ENCODE measurements around the gene DAAM1.

DAAM1 gene

DNA sequence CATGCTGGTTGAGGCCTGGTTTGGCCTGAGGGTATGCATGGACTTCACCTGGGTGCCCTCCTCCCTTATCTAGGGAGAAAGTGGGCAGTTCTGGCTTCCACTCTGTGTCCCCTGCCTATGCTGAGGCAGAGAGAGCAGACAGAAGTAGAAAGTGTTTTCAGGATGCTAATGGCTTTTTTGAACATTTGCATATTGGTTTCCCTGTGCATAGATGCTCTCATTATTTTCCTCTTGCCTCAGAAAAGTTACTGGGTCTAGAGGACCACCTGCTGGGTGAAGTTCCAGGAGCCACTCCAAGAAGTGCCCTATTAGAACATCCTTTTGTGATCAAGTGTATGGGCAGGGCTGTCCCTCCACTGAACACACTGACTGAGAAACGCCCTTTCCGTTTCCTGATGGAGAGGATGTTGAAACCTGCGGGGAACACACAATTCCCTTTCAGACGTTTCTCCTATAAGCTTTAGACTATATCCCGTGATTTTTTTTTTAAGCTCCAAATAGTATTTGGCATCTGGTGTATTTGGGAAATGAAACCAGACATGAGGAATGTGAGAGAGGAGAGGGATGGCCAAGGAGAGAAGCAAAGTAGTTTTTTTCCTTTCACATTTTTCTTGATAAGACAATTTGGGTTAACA, 66.6 kb downstream of the DAAM1 start:
- DNase-seq (ENCODE audit: low read depth in 2 of 2) = no peak

- no peak for DNase-seq (ENCODE audit: low read depth in 2 of 2)
Observed at GRCh38 chr14:59256331-59256730, 67.9 kb downstream of the DAAM1 start.

GRCh38 chr14:59261334-59261733, 72.9 kb downstream of the DAAM1 start:
- DNase-seq (ENCODE audit: low read depth in 2 of 2) = no peak

GRCh38 chr14:59262717-59263454, 74.4 kb downstream of the DAAM1 start:
- no peak for DNase-seq (ENCODE audit: low read depth in 2 of 2)

DNA sequence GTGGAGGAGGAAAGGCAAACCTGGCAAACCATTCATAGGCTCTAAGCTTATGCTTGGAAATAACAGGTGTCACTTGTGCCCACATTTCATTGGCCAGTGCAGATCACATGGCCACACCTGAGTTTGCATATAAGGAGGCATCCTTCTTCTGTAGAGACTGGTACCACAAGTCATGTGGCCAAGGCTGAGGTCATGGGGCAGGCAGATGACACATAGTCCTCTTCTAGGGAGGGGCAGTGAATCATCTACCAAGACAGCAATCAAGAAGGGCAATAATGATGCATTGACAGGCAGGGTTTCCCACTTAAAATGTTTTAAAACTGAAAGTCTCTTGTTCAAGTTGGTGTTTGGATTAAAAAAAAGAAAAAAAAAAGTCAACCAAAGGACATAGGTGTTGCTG, 77.3 kb downstream of the DAAM1 start:
- DNase-seq (ENCODE audit: low read depth in 2 of 2) = no peak

DNA sequence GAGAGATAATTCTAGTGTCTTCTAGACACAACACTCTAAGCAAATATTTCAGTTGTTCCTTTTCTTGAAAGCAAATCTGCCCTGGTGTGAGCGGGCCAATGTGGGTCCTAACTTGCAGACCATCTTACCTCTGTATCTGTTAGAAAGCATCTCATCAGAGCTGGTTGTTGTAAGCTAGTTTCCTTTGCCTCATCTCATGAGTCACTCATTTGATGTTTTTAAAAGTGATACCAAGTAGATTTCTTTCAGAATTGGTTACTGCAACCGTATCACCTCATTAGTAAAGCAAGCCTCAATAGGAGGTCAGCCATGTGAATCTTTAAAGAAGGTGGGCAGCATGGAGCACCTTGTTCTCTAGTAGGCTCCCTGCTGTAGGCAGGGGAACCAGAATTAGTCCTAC, 78.6 kb downstream of the DAAM1 start:
- DNase-seq (ENCODE audit: low read depth in 2 of 2) = no peak

DNA sequence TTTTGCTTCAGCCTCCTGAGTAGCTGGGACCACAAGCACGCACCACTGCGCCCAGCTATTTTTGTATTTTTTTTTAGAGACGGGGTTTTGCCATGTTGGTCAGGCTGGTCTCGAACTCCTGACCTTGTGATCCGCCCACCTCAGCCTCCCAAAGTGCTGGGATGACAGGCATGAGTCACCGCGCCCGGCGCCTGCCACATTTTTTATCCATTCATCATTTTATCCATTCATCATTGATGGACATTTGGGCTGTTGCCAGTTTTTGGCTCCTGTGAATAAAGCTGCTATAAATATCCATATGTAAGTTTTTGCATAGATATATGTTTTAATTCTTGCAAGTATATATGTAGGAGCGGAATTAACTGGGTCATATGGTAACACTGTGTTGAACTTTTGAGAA, 79.5 kb downstream of the DAAM1 start:
- DNase-seq (ENCODE audit: low read depth in 2 of 2) = no peak

DNA sequence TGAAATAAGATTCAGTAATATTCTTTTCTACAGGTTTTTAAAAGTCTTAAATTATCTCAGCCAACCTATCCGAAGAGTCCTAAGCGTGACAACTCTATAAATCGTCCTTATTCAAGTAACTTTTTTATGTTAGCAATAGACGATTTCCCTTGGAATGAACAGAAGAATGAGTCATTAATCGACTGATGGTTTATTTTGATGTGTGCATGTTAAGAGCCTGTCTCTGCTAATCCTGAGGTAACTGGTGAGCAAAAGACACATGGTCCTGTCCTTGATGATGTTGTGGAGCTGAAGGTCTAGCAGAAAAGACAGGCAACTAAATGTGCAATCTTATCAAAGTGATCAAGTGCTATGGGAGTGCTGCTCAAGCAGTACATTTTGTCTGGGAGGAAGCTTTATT, 80.4 kb downstream of the DAAM1 start:
- no peak for DNase-seq (ENCODE audit: low read depth in 2 of 2)

- DNase-seq (ENCODE audit: low read depth in 2 of 2) = no peak
Observed at GRCh38 chr14:59269466-59269865, 81.0 kb downstream of the DAAM1 start.

DNA sequence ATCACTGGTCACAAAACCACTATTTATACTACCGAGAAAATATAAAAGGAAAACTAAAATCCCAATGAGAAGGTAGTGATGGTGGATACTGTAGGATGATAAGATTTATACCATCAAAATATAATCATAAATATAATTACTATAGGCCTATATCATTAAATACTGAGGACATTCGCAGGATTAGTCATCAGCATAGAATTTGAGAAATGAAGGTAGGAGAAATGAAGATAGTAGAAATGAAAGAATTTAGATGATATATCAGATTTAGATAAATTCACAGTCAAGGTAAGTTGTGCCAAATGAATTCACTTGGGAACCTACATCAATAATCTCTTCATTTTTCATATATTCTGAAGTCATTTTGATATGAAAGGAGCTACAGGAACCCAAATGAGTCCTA, 82.8 kb downstream of the DAAM1 start:
- no peak for DNase-seq (ENCODE audit: low read depth in 2 of 2)

DNA sequence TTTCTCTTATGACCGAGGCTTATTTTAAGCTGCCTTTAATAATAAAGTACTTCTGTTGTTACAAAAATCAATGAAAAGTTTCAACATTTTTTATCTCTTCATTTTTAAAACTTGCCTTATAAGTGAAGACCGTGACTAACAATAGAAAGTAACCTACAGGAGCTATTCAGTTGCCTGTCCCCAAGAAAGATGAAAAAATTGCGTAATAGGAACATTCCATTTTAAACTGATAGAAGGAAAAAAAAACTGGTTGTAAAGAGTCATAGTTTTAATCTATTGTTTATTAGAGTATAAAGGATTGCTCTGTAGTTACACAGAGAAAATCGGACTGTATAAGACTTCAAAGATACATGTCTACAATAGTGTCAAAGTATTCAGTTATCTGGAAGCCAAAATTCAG, 83.3 kb downstream of the DAAM1 start:
- DNase-seq (ENCODE audit: low read depth in 2 of 2) = no peak

- no peak for DNase-seq (ENCODE audit: low read depth in 2 of 2)
Observed at GRCh38 chr14:59272633-59273032, 84.2 kb downstream of the DAAM1 start.

GRCh38 chr14:59273737-59274136, 85.3 kb downstream of the DAAM1 start:
- no peak for DNase-seq (ENCODE audit: low read depth in 2 of 2)

DNA sequence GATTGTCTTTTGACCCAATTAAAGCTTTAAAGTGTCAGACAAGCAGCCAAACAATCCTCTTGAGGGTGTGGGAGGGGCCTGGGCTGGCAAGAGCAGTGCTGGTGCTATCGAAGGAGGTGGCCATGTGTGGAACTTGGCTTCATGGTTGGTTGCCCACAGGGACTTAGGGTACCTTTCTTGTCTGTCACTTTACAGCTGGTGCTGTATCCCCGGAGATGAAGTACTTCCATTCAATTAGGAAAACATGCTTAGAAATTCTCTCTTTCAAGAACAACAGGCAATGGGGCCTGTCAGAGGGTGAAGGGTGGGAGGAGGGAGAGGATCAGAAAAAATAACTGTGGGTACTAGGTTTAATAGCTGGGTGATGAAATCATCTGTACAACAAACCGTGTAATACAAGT, 86.5 kb downstream of the DAAM1 start:
- DNase-seq (ENCODE audit: low read depth in 2 of 2) = no peak

- DNase-seq (ENCODE audit: low read depth in 2 of 2) = no peak
Observed at GRCh38 chr14:59275668-59276067, 87.2 kb downstream of the DAAM1 start.

- DNase-seq (ENCODE audit: low read depth in 2 of 2) = no peak
Observed at GRCh38 chr14:59276235-59276634, 87.8 kb downstream of the DAAM1 start.

GRCh38 chr14:59277659-59278058, 89.2 kb downstream of the DAAM1 start:
- DNase-seq (ENCODE audit: low read depth in 2 of 2) = no peak

GRCh38 chr14:59278111-59278510, 89.6 kb downstream of the DAAM1 start:
- DNase-seq (ENCODE audit: low read depth in 2 of 2) = no peak

- DNase-seq (ENCODE audit: low read depth in 2 of 2) = no peak
Observed at GRCh38 chr14:59280961-59281360, 92.5 kb downstream of the DAAM1 start.

- no peak for DNase-seq (ENCODE audit: low read depth in 2 of 2)
Observed at GRCh38 chr14:59281609-59282377, 93.3 kb downstream of the DAAM1 start.

GRCh38 chr14:59282378-59282765, 93.9 kb downstream of the DAAM1 start:
- DNase-seq (ENCODE audit: low read depth in 2 of 2) = no peak

- no peak for DNase-seq (ENCODE audit: low read depth in 2 of 2)
Observed at GRCh38 chr14:59283361-59283760, 94.9 kb downstream of the DAAM1 start.

GRCh38 chr14:59284059-59284458, 95.6 kb downstream of the DAAM1 start:
- DNase-seq (ENCODE audit: low read depth in 2 of 2) = no peak

Measured in stimulated activated CD4-positive, alpha-beta T cell treated with anti-CD3 and anti-CD28 coated beads, Interleukin-1b, Interleukin-23, amount 100 ng/mL, for 4 hours (primary cell).